AG04450 (cell line): ENCODE results near the gene KCNJ5. TPM values are rescaled to one million over a fixed set of nuclear protein-coding genes. Genes with fewer than 3 reads are reported as not detected.

Experiments
- CTCF ChIA-PET: fragments of 300-600, 350-600 bp; formaldehyde crosslinking; extraction: SDS; loops from one replicate; lab custom pipeline; 2022; ENCODE audit warnings: antibody characterized with exemption, inconsistent platforms; lab: Charles Lee
- POLR2A ChIA-PET: fragments of 350-600 bp; formaldehyde crosslinking; extraction: SDS; loops from one replicate; lab custom pipeline; 2021; ENCODE audit warnings: antibody characterized with exemption, inconsistent platforms; lab: Yijun Ruan, JAX
- DNase-seq: peaks from one replicate; pipeline ENCODE4 v3.0.0-alpha.2; 2011; ENCODE audit warnings: low read depth, low spot score
- H3K27ac ChIP-seq: one replicate; pipeline ENCODE4 v1.5.1; 2012; ENCODE audit warnings: low read depth, low read length, control low read depth
- H3K27me3 ChIP-seq: one replicate; pipeline ENCODE4 v1.6.0; 2012; ENCODE audit warnings: low read length; ENCODE audit not compliant: control insufficient read depth, insufficient read depth
- H3K4me3 ChIP-seq: 2 replicates; pipeline ENCODE4 v1.5.1; 2011; ENCODE audit warnings: mild to moderate bottlenecking, low read depth, low read length, control low read depth
- H3K9me3 ChIP-seq: 2 replicates; pipeline ENCODE4 v1.5.1; 2012; ENCODE audit warnings: low read length; ENCODE audit not compliant: control insufficient read depth, insufficient read depth
- CTCF ChIP-seq: IDR thresholded peaks from 2 replicates; pipeline ENCODE4 v1.5.1; 2011; ENCODE audit warnings: low read depth, low read length, control low read depth, inconsistent platforms
- polyA plus RNA-seq: library from polyadenylated mRNA; depleted of rRNA; stranded (reverse); fragments of >200 nt; gene quantifications from 2 replicates; pipeline ENCODE4 v1.2.3, GENCODE V29; 2011

KCNJ5 gene
- polyA plus RNA-seq, 1 experiment, result not detected

GRCh38 chr11:128894685-128895084 is 3.5 kb downstream of the KCNJ5 start:
- no peak for TF ChIP-seq CTCF
- ChIA-PET CTCF (interaction anchor here (1.0 to 2.0 kb wide), 2 partner anchors 9 to 11 kb away, joined by 3 to 7 read pairs; no protein-coding TSS in a partner anchor), POLR2A (no interaction called here)
- Histone ChIP-seq H3K27ac (no peak overlapping the region), H3K27me3 (peaks cover 30% of the 10 kb centered on the region), H3K9me3 (no peaks in the 10 kb centered on the region; the same call in 1 of the 2 replicates), H3K4me3 (no peak overlapping the region)
- DNase-seq, result no peak

GRCh38 chr11:128895526-128895925 is 4.4 kb downstream of the KCNJ5 start:
- ChIA-PET CTCF (interaction anchor here (0.6 kb wide), 1 partner anchor 13 kb away, joined by 3 read pairs; no protein-coding TSS in a partner anchor), POLR2A (no interaction called here)
- Histone ChIP-seq H3K9me3 (no peaks in the 10 kb centered on the region; the same call in 1 of the 2 replicates), H3K27me3 (peaks cover 22% of the 10 kb centered on the region), H3K4me3 (no peak overlapping the region), H3K27ac (no peak overlapping the region)
- TF ChIP-seq CTCF, result no peak
- DNase-seq, result no peak

GRCh38 chr11:128896356-128896755 is 5.2 kb downstream of the KCNJ5 start:
- POLR2A ChIA-PET, result no interaction called here
- CTCF ChIA-PET, result no interaction called here
- no peak overlapping the region for H3K4me3 ChIP-seq
- TF ChIP-seq CTCF, result no peak
- no peak overlapping the region for H3K27ac ChIP-seq
- DNase-seq, result no peak
- peaks cover 17% of the 10 kb centered on the region for H3K27me3 ChIP-seq
- H3K9me3 ChIP-seq, result no peaks in the 10 kb centered on the region; the same call in 1 of the 2 replicates

GRCh38 chr11:128897826-128898225 is 6.7 kb downstream of the KCNJ5 start:
- POLR2A ChIA-PET, result no interaction called here
- DNase-seq, result no peak
- H3K9me3 ChIP-seq, result no peaks in the 10 kb centered on the region; the same call in 1 of the 2 replicates
- TF ChIP-seq CTCF, result no peak
- CTCF ChIA-PET, result interaction anchor here (0.9 kb wide), 1 partner anchor 58 kb away, joined by 3 read pairs; no protein-coding TSS in a partner anchor
- H3K27ac ChIP-seq, result no peak overlapping the region
- H3K4me3 ChIP-seq, result no peak overlapping the region
- peaks cover 8% of the 10 kb centered on the region for H3K27me3 ChIP-seq

GRCh38 chr11:128898580-128899344 is 7.6 kb downstream of the KCNJ5 start:
- CTCF ChIA-PET, result interaction anchor here (0.6 to 0.9 kb wide), 3 partner anchors 49 to 1233 kb away, joined by 3 to 4 read pairs (median 3); no protein-coding TSS in a partner anchor
- Histone ChIP-seq H3K27me3 (peaks cover 8% of the 10 kb centered on the region), H3K27ac (no peak overlapping the region), H3K9me3 (no peaks in the 10 kb centered on the region; the same call in 1 of the 2 replicates), H3K4me3 (no peak overlapping the region)
- no peak for DNase-seq
- POLR2A ChIA-PET, result no interaction called here
- TF ChIP-seq CTCF, result no peak
